ENCODE measurements around the gene SLC16A4. TPM values are rescaled to one million over a fixed set of nuclear protein-coding genes. Genes with fewer than 3 reads are reported as not detected.

Gene SLC16A4
- total RNA-seq, 2 donors from 2014 or later: 1.7 to 9.0 TPM

DNA sequence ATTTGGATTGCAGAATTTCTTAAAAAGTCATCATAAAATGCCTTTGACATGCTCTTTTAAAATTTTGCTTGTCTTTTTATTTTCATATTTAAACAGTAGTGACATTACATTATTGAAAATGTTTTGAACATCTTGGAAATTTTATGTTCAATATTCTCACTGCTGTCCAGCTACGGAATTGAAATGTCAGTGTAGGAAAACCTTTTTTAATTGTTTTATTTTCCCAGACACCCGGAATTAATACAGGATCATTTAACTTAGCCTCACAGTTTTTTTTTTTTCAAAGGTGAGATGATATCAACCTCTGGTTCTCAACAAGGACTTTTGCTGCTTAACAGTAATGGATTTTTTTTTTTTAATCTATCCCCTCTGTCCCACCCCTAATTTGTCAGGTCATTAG, 47.6 kb downstream of the SLC16A4 start:
- intact Hi-C loops (cut with DNase I): no loop called here
- Histone ChIP-seq H3K4me3 (no peak overlapping the region), H3K27ac (no peak overlapping the region), H3K9me3 (no peaks in the 10 kb centered on the region), H3K36me3 (no peaks in the 10 kb centered on the region), H3K27me3 (replicated peaks; ENCODE audit: insufficient read depth) (no peaks in the 10 kb centered on the region), H3K4me1 (replicated peaks) (peaks cover 14% of the 10 kb centered on the region)
- TF ChIP-seq POLR2AphosphoS5 (IDR thresholded peaks at IDR 0.05) (no peak), POLR2A (IDR thresholded peaks at IDR 0.05) (no peak)
- TF ChIP-seq, protein P1, sequence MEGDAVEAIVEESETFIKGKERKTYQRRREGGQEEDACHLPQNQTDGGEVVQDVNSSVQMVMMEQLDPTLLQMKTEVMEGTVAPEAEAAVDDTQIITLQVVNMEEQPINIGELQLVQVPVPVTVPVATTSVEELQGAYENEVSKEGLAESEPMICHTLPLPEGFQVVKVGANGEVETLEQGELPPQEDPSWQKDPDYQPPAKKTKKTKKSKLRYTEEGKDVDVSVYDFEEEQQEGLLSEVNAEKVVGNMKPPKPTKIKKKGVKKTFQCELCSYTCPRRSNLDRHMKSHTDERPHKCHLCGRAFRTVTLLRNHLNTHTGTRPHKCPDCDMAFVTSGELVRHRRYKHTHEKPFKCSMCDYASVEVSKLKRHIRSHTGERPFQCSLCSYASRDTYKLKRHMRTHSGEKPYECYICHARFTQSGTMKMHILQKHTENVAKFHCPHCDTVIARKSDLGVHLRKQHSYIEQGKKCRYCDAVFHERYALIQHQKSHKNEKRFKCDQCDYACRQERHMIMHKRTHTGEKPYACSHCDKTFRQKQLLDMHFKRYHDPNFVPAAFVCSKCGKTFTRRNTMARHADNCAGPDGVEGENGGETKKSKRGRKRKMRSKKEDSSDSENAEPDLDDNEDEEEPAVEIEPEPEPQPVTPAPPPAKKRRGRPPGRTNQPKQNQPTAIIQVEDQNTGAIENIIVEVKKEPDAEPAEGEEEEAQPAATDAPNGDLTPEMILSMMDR (IDR thresholded peaks at IDR 0.05): no peak
- DNase-seq (ENCODE audit: low spot score): no peak
- 58% methylated on average over 2 of the region's 2 CpGs for WGBS

DNA sequence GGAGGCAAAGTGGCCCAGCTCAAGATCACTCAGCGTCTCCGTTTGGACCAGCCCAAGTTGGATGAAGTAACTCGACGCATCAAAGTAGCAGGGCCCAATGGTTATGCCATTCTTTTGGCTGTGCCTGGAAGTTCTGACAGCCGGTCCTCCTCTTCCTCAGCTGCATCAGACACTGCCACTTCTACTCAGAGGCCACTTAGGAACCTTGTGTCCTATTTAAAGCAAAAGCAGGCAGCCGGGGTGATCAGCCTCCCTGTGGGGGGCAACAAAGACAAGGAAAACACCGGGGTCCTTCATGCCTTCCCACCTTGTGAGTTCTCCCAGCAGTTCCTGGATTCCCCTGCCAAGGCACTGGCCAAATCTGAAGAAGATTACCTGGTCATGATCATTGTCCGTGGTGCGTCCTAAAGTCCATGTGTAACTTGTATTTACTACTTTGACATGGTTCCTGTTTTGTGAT, 48.9 kb downstream of the SLC16A4 start:
- H3K36me3 ChIP-seq: no peaks in the 10 kb centered on the region
- peaks cover 14% of the 10 kb centered on the region for H3K4me1 ChIP-seq (replicated peaks)
- no peaks in the 10 kb centered on the region for H3K27me3 ChIP-seq (replicated peaks; ENCODE audit: insufficient read depth)
- no peak overlapping the region for H3K27ac ChIP-seq
- H3K4me3 ChIP-seq: no peak overlapping the region
- no peaks in the 10 kb centered on the region for H3K9me3 ChIP-seq
- intact Hi-C loops (cut with DNase I): no loop called here
- TF ChIP-seq POLR2A (IDR thresholded peaks at IDR 0.05) (no peak), POLR2AphosphoS5 (IDR thresholded peaks at IDR 0.05) (no peak)
- TF ChIP-seq, protein P1 (IDR thresholded peaks at IDR 0.05): no peak
- WGBS: 52% methylated on average over 9 of the region's 9 CpGs
- DNase-seq (ENCODE audit: low spot score): no peak

DNA sequence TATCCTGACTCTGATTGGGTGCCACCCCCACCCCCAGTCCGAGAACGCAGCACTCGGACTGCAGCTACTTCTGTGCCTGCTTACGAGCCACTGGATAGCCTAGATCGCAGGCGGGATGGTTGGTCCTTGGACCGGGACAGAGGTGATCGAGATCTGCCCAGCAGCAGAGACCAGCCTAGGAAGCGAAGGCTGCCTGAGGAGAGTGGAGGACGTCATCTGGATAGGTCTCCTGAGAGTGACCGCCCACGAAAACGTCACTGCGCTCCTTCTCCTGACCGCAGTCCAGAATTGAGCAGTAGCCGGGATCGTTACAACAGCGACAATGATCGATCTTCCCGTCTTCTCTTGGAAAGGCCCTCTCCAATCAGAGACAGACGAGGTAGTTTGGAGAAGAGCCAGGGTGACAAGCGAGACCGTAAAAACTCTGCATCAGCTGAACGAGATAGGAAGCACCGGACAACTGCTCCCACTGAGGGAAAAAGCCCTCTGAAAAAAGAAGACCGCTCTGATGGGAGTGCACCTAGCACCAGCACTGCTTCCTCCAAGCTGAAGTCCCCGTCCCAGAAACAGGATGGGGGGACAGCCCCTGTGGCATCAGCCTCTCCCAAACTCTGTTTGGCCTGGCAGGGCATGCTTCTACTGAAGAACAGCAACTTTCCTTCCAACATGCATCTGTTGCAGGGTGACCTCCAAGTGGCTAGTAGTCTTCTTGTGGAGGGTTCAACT, 49.5 kb downstream of the SLC16A4 start:
- TF ChIP-seq POLR2A (IDR thresholded peaks at IDR 0.05) (no peak), POLR2AphosphoS5 (IDR thresholded peaks at IDR 0.05) (no peak)
- TF ChIP-seq, protein P1 (IDR thresholded peaks at IDR 0.05): no peak
- H3K9me3 ChIP-seq: no peaks in the 10 kb centered on the region
- no peaks in the 10 kb centered on the region for H3K36me3 ChIP-seq
- intact Hi-C loops (cut with DNase I): no loop called here
- WGBS: 69% methylated on average over 27 of the region's 27 CpGs
- H3K27ac ChIP-seq: no peak overlapping the region
- H3K4me3 ChIP-seq: no peak overlapping the region
- no peak for DNase-seq (ENCODE audit: low spot score)
- H3K27me3 ChIP-seq (replicated peaks; ENCODE audit: insufficient read depth): no peaks in the 10 kb centered on the region
- H3K4me1 ChIP-seq (replicated peaks): peaks cover 14% of the 10 kb centered on the region

DNA sequence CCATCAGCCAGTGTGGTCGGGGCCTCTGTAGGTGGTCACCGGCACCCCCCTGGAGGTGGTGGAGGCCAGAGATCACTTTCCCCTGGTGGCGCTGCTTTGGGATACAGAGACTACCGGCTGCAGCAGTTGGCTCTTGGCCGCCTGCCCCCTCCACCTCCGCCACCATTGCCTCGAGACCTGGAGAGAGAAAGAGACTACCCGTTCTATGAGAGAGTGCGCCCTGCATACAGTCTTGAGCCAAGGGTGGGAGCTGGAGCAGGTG, 50.7 kb downstream of the SLC16A4 start:
- TF ChIP-seq POLR2AphosphoS5 (IDR thresholded peaks at IDR 0.05): no peak
- TF ChIP-seq, protein P1 (IDR thresholded peaks at IDR 0.05): no peak
- TF ChIP-seq POLR2A (IDR thresholded peaks at IDR 0.05): no peak
- peak overlapping the region in 1 of 2 donors; percentile 85 for H3K27ac ChIP-seq
- H3K9me3 ChIP-seq: no peaks in the 10 kb centered on the region
- H3K4me1 ChIP-seq (replicated peaks): peaks cover 14% of the 10 kb centered on the region
- no peak for DNase-seq (ENCODE audit: low spot score)
- intact Hi-C loops (cut with DNase I): no loop called here
- H3K4me3 ChIP-seq: peak overlapping the region; percentile 77 to 84
- no peaks in the 10 kb centered on the region for H3K27me3 ChIP-seq (replicated peaks; ENCODE audit: insufficient read depth)
- WGBS: 7% methylated on average over 9 of the region's 9 CpGs
- no peaks in the 10 kb centered on the region for H3K36me3 ChIP-seq

Measured in prostate gland (tissue), 2 donors.